HFFc6 (cell line): Measurements from ENCODE around the gene CEL. TPM values are rescaled to one million over a fixed set of nuclear protein-coding genes. Genes with fewer than 3 reads are reported as not detected.

Source experiments
- DNase-seq: peaks from one replicate; pipeline ENCODE4 v3.0.0-alpha.2; 2018
- H3K27ac Mint-ChIP-seq: 2 replicates; pipeline ENCODE4 v1.8.0; 2020; ENCODE audit warnings: mild to moderate bottlenecking, mixed read lengths
- H3K27me3 Mint-ChIP-seq: 2 replicates; pipeline ENCODE4 v1.8.0; 2021; ENCODE audit warnings: mild to moderate bottlenecking, moderate library complexity, mixed read lengths; ENCODE audit not compliant: insufficient read depth
- H3K36me3 Mint-ChIP-seq: 2 replicates; pipeline ENCODE4 v1.8.0; 2021; ENCODE audit warnings: low read depth, mixed read lengths
- H3K4me1 Mint-ChIP-seq: 2 replicates; pipeline ENCODE4 v1.8.0; 2020; ENCODE audit warnings: low read depth, mixed read lengths
- H3K4me3 Mint-ChIP-seq: 2 replicates; pipeline ENCODE4 v1.8.0; 2020; ENCODE audit warnings: mild to moderate bottlenecking, moderate library complexity, mixed read lengths
- H3K9me3 Mint-ChIP-seq: 2 replicates; pipeline ENCODE4 v1.8.0; 2020; ENCODE audit warnings: mild to moderate bottlenecking, mixed read lengths
- total RNA-seq, 6 experiments: library from RNA; stranded (reverse); fragmentation: NEBNext Ultra II Directional; extraction: Animal tissue kit (Norgen Biotek cat#: 25700); gene quantifications; 2 replicates in 1 of 6; 3 replicates in 5 of 6; pipeline ENCODE4 v1.2.3, GENCODE V29; 2021
- TF ChIP-seq, protein P1 (sequence below): fragments of 200-600 bp; sonication (generic); IDR thresholded peaks from 2 replicates; pipeline ENCODE4 v1.5.0; 2021; ENCODE audit warnings: antibody characterized with exemption, mild to moderate bottlenecking

CEL gene
- total RNA-seq, 6 experiments from 2014 or later = 0.25 to 0.60 (median 0.43) TPM

DNA sequence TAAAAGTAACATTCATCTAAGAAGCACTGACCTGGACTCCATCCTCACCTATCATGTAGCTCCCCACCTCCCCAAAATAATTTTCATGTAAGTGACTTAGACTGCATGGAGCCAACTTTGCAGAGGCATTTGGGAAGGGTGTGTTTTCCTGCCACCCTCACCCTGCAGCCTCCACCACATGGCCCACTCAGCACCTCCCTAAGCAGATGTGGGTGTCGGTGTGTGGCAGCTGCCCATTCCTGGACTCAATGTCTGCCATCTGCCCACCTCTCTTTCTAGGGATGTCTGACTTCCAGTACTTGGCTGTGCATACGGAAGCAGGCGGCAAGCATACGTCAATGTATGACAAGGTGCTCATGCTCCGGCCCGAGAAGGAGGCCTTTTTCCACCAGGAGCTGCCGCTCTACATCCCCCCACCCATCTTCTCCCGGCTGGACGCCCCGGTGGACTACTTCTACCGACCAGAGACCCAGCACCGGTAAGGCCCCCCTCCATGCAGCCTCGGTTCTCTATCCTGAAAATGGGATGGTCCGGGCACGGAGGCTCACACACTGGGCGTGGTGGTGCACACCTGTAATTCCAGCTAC, 18.2 kb upstream of the CEL start:
- Mint-ChIP-seq H3K36me3 (no peaks in the 10 kb centered on the region; the same call in 1 of the 2 replicates), H3K4me1 (no peaks in the 10 kb centered on the region), H3K9me3 (no peaks in the 10 kb centered on the region), H3K27me3 (peaks cover 2% of the 10 kb centered on the region; the same call in 1 of the 2 replicates), H3K4me3 (no peak overlapping the region), H3K27ac (no peak overlapping the region)
- TF ChIP-seq, protein P1, sequence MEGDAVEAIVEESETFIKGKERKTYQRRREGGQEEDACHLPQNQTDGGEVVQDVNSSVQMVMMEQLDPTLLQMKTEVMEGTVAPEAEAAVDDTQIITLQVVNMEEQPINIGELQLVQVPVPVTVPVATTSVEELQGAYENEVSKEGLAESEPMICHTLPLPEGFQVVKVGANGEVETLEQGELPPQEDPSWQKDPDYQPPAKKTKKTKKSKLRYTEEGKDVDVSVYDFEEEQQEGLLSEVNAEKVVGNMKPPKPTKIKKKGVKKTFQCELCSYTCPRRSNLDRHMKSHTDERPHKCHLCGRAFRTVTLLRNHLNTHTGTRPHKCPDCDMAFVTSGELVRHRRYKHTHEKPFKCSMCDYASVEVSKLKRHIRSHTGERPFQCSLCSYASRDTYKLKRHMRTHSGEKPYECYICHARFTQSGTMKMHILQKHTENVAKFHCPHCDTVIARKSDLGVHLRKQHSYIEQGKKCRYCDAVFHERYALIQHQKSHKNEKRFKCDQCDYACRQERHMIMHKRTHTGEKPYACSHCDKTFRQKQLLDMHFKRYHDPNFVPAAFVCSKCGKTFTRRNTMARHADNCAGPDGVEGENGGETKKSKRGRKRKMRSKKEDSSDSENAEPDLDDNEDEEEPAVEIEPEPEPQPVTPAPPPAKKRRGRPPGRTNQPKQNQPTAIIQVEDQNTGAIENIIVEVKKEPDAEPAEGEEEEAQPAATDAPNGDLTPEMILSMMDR = no peak
- DNase-seq = no peak

DNA sequence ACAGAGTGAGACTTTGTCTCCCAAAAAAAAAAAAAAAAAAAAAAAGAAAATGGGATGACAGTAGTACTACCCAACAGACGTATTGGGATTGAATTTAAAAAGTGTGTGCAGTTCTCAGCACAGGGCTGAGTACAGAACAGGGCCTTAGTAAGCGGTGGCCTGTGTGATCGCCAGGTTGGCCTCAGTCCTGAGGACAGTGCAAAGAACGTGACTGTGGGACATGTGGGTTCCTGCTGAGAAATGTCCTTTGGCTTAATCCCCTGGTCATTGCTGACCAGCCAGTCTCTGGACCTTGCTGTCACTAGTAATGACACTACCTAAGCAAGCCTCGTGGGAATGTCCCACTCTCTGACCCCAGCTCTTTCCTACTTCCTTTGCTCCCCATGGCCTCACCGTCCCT, 17.7 kb upstream of the CEL start:
- H3K27me3 Mint-ChIP-seq = peaks cover 2% of the 10 kb centered on the region; the same call in 1 of the 2 replicates
- TF ChIP-seq, protein P1 = no peak
- H3K36me3 Mint-ChIP-seq = no peaks in the 10 kb centered on the region; the same call in 1 of the 2 replicates
- no peak overlapping the region for H3K4me3 Mint-ChIP-seq
- H3K9me3 Mint-ChIP-seq = no peaks in the 10 kb centered on the region
- no peak for DNase-seq
- no peaks in the 10 kb centered on the region for H3K4me1 Mint-ChIP-seq
- no peak overlapping the region for H3K27ac Mint-ChIP-seq

DNA sequence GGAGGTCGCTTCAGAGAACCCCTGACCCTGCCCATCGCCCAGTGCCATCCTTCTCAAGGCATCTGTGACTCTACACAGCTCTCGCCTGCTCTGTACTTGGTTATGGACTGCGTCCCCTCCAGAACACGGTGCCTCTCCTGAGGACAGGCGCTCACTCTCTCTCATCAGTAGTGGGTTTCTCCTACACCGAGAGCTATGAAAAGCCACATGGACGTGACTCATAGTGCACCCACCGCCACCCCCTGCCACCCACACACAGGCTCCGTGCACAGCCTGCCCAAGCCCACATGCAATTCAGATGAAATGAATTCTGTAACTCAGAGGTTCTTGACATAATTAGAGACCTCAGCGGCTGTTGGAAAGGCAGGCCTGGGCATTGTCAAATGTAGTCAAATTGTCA, 17.1 kb upstream of the CEL start:
- TF ChIP-seq, protein P1 = no peak
- DNase-seq = no peak
- Mint-ChIP-seq H3K27me3 (peaks cover 2% of the 10 kb centered on the region; the same call in 1 of the 2 replicates), H3K4me1 (no peaks in the 10 kb centered on the region), H3K27ac (no peak overlapping the region), H3K36me3 (no peaks in the 10 kb centered on the region; the same call in 1 of the 2 replicates), H3K4me3 (no peak overlapping the region), H3K9me3 (no peaks in the 10 kb centered on the region)

DNA sequence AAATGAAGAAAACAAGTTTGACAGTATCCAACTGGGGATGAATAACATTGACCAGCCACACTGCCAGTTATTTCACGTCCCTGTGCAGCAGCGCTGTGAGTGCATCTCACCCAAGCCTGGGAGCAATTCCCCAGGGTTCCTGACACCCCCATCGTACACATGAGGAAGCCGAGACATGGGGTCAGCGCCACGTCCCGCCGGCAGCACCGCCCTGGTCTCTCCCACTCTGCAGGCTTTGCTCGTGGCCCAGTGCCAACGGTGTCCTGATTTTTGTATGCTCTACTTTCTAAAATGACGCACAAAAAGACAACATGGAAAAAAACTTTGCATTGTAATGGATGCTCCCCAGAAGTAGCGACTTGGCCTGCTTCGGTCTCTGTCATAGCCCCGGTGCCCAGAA, 16.6 kb upstream of the CEL start:
- DNase-seq = no peak
- no peaks in the 10 kb centered on the region; the same call in 1 of the 2 replicates for H3K36me3 Mint-ChIP-seq
- no peak overlapping the region for H3K27ac Mint-ChIP-seq
- H3K27me3 Mint-ChIP-seq = peaks cover 2% of the 10 kb centered on the region; the same call in 1 of the 2 replicates
- no peaks in the 10 kb centered on the region for H3K4me1 Mint-ChIP-seq
- no peak overlapping the region for H3K4me3 Mint-ChIP-seq
- TF ChIP-seq, protein P1 = no peak
- no peaks in the 10 kb centered on the region for H3K9me3 Mint-ChIP-seq

DNA sequence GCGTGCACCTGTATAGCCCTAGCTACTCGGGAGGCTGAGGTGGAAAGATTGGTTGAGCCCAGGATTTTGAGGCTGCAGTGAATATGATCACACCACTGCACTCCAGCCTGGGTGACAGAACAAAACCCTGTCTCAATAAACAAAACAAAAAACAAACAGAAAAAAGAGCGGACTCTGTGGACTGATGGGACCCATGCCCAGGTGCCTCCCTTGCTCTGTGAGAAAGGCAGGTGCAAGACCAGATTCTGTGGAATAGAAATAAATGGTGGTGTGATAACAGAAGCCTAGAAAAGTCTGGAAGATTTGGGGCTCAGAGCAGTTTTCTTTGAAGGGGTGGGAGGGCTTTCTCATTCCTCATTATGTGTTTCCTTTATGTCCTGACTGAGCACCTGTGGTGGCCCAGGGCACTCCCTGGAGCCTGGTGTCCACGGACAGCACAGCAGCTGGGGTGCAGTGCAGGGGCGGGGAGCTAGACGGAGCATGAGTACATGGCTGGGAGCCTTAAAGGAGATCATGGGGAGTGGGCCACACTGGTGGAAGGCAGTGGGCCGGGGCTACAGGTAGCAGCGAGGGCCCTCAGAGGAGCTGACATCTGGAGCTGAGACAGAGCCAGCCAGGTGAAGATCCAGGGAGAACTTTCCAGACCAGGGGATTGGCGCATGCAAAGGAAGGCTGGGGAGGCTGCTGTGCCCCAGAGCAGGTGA, 15.4 kb upstream of the CEL start:
- peaks cover 2% of the 10 kb centered on the region; the same call in 1 of the 2 replicates for H3K27me3 Mint-ChIP-seq
- no peak overlapping the region for H3K27ac Mint-ChIP-seq
- H3K4me3 Mint-ChIP-seq = no peak overlapping the region
- H3K36me3 Mint-ChIP-seq = peaks cover 4% of the 10 kb centered on the region; the same call in 1 of the 2 replicates
- DNase-seq = no peak
- no peaks in the 10 kb centered on the region for H3K4me1 Mint-ChIP-seq
- TF ChIP-seq, protein P1 = no peak
- H3K9me3 Mint-ChIP-seq = no peaks in the 10 kb centered on the region
